Measurements from ENCODE around the gene DNTT. TPM values are rescaled to one million over a fixed set of nuclear protein-coding genes. Genes with fewer than 3 reads are reported as not detected.
A peak's percentile ranks its signal among the peaks of the same experiment; 100 is the strongest.

The DNTT gene
- not detected in 2 replicates for total RNA-seq (ENCODE audit: low replicate concordance)

DNA sequence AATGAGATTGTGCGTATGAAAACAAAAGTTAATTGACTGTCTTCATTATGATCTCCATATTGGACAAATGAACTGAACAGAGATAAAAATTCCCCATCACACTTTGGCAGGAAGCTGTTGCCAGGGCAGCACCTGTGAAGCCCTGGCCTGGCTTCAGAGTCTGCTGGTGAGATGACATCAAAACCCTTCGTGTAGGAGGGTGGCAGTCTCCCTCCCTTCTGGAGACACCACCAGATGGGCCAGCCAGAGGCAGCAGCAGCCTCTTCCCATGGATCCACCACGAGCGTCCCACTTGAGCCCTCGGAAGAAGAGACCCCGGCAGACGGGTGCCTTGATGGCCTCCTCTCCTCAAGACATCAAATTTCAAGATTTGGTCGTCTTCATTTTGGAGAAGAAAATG is at the start of gene DNTT:
TSS of gene DNTT (plus strand) at position 205 of the 400 bp plus-strand sequence. CDS start at position 269, 64 bp downstream.
- Mint-ChIP-seq H3K4me1 (peaks cover 19% of the 10 kb centered on the region), H3K27ac (no peak within 1 kb of the TSS), H3K27me3 (ENCODE audit: insufficient read depth, low read depth) (peaks cover 3% of the 10 kb centered on the region), H3K36me3 (no peaks in the 10 kb centered on the region), H3K9me3 (no peaks in the 10 kb centered on the region), H3K4me3 (no peak within 1 kb of the TSS)
- Histone ChIP-seq H3K4me1 (peaks cover 40% of the 10 kb centered on the region), H3K27me3 (no peaks in the 10 kb centered on the region), H2AFZ (replicated peaks) (no peak within 1 kb of the TSS), H3K9ac (no peak within 1 kb of the TSS), H3K4me3 (no peak within 1 kb of the TSS), H4K20me1 (ENCODE audit: low read depth) (no peaks in the 10 kb centered on the region), H3K27ac (no peak within 1 kb of the TSS), H3F3A (ENCODE audit: low read depth) (peaks cover 30% of the 10 kb centered on the region), H3K36me3 (no peaks in the 10 kb centered on the region), H3K79me2 (ENCODE audit: low read depth) (no peaks in the 10 kb centered on the region), H3K9me3 (ENCODE audit: low read depth) (no peaks in the 10 kb centered on the region), H3K4me2 (no peak within 1 kb of the TSS)
- DNase-seq (ENCODE audit: low spot score), result no peak
- TF ChIP-seq, protein P1, sequence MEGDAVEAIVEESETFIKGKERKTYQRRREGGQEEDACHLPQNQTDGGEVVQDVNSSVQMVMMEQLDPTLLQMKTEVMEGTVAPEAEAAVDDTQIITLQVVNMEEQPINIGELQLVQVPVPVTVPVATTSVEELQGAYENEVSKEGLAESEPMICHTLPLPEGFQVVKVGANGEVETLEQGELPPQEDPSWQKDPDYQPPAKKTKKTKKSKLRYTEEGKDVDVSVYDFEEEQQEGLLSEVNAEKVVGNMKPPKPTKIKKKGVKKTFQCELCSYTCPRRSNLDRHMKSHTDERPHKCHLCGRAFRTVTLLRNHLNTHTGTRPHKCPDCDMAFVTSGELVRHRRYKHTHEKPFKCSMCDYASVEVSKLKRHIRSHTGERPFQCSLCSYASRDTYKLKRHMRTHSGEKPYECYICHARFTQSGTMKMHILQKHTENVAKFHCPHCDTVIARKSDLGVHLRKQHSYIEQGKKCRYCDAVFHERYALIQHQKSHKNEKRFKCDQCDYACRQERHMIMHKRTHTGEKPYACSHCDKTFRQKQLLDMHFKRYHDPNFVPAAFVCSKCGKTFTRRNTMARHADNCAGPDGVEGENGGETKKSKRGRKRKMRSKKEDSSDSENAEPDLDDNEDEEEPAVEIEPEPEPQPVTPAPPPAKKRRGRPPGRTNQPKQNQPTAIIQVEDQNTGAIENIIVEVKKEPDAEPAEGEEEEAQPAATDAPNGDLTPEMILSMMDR (IDR thresholded peaks at IDR 0.05), result no peak
- TF ChIP-seq EZH2phosphoT487 (IDR thresholded peaks at IDR 0.05), result no peak
- no peak for TF ChIP-seq EZH2 (IDR thresholded peaks at IDR 0.05)

DNA sequence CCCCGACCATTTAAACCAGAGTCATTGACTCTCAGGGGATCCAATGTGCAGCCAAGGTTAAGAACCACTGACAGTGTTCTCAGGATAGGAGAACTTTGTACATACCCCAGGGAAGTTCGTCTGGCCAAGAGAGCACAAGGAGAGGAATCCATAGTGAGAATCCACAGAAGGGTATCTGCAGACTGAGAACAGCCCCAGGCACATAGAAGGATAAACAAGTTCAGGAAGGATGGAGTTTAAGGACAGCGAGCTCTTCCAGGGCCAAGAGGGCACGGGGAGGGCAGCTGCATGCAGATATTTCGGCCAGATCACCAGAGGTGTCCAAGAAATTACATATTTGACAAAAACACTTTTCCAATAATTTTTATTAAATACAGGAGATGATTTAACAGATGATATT is 49.3 kb upstream of the DNTT start:
- no peaks in the 10 kb centered on the region for H3K79me2 ChIP-seq (ENCODE audit: low read depth)
- no peaks in the 10 kb centered on the region for H3K36me3 Mint-ChIP-seq
- DNase-seq (ENCODE audit: low spot score), result no peak
- no peak overlapping the region for H3K27ac Mint-ChIP-seq
- peaks cover 16% of the 10 kb centered on the region for H3K4me1 Mint-ChIP-seq
- no peak overlapping the region for H3K4me3 ChIP-seq
- peaks cover 14% of the 10 kb centered on the region for H3K4me1 ChIP-seq
- H3K36me3 ChIP-seq, result no peaks in the 10 kb centered on the region
- no peaks in the 10 kb centered on the region for H3K9me3 Mint-ChIP-seq
- H2AFZ ChIP-seq (replicated peaks), result no peak overlapping the region
- H3K4me2 ChIP-seq, result peak overlapping the region; percentile 59
- no peak overlapping the region for H3K4me3 Mint-ChIP-seq
- no peaks in the 10 kb centered on the region for H3K27me3 ChIP-seq
- no peaks in the 10 kb centered on the region for H4K20me1 ChIP-seq (ENCODE audit: low read depth)
- no peak for TF ChIP-seq EZH2phosphoT487 (IDR thresholded peaks at IDR 0.05)
- TF ChIP-seq, protein P1 (IDR thresholded peaks at IDR 0.05), result no peak
- no peak for TF ChIP-seq EZH2 (IDR thresholded peaks at IDR 0.05)
- H3K27me3 Mint-ChIP-seq (ENCODE audit: insufficient read depth, low read depth), result peaks cover 2% of the 10 kb centered on the region
- H3F3A ChIP-seq (ENCODE audit: low read depth), result peaks cover 12% of the 10 kb centered on the region
- H3K27ac ChIP-seq, result no peak overlapping the region
- H3K9ac ChIP-seq, result no peak overlapping the region
- no peaks in the 10 kb centered on the region for H3K9me3 ChIP-seq (ENCODE audit: low read depth)

DNA sequence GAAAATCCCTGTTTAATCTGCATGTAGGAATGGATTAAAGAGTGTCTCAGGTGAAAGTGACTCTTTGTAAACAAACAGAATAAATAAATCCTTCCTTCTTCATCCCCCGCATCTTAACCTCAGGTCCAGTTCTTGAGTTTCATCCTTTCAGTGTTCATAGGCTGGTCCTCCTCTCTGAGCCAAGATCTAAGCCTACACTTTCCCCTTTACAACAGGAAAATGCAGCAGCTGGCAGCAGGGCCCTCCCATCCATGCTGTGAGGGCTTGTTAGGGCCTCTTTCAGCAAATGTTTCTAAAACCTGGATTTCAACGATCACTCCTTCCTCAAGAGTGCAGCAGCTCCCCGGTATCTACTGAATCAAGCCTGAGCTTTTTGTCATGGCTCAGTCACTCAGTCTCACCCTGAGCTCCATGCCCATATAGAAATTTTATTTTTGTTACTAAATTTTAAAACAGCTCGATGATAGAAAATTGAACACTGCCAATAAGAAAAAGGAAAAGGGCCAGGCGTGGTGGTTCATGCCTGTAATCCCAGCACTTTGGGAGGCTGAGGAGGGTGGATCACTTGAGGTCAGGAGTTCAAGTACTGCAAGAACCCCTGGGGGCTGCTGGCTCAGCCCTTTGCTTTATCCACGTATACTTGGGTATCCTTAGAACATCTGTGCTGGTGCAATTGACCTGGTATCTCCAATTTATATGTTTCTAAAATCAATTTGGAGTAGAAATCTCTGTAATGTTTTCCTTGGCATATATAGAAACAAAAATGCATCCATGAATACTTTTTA is 48.5 kb upstream of the DNTT start:
- H3K9me3 Mint-ChIP-seq, result no peaks in the 10 kb centered on the region
- H3K36me3 ChIP-seq, result no peaks in the 10 kb centered on the region

More for the DNA sequence above, 48.5 kb upstream of the DNTT start:
- H3K27ac ChIP-seq, result peak overlapping the region; percentile 71
- Mint-ChIP-seq H3K27ac (peak overlapping the region; percentile 8), H3K4me3 (no peak overlapping the region), H3K36me3 (no peaks in the 10 kb centered on the region), H3K27me3 (ENCODE audit: insufficient read depth, low read depth) (peaks cover 2% of the 10 kb centered on the region), H3K4me1 (peaks cover 20% of the 10 kb centered on the region)
- H4K20me1 ChIP-seq (ENCODE audit: low read depth), result no peaks in the 10 kb centered on the region
- H2AFZ ChIP-seq (replicated peaks), result no peak overlapping the region
- peak overlapping the region; percentile 59 for H3K4me2 ChIP-seq
- TF ChIP-seq, protein P1 (IDR thresholded peaks at IDR 0.05), result no peak
- TF ChIP-seq EZH2phosphoT487 (IDR thresholded peaks at IDR 0.05) (no peak), EZH2 (IDR thresholded peaks at IDR 0.05) (no peak)
- no peaks in the 10 kb centered on the region for H3K27me3 ChIP-seq
- H3F3A ChIP-seq (ENCODE audit: low read depth), result peaks cover 12% of the 10 kb centered on the region
- peak; percentile 40 for DNase-seq (ENCODE audit: low spot score)
- no peak overlapping the region for H3K4me3 ChIP-seq
- peaks cover 14% of the 10 kb centered on the region for H3K4me1 ChIP-seq
- no peaks in the 10 kb centered on the region for H3K79me2 ChIP-seq (ENCODE audit: low read depth)
- no peak overlapping the region for H3K9ac ChIP-seq
- no peaks in the 10 kb centered on the region for H3K9me3 ChIP-seq (ENCODE audit: low read depth)
